SU-DHL-6 (cell line): ENCODE data around the gene MAML3.

Experiments used
- EZH2phosphoT487 ChIP-seq: fragments of 200-600 bp; sonication (generic), shearing (Covaris generic); conservative IDR thresholded peaks from 2 replicates; pipeline ENCODE4 v1.6.1; 2018; ENCODE audit warnings: mild to moderate bottlenecking, antibody characterized with exemption, low read length, moderate library complexity, mixed read lengths
- TF ChIP-seq, protein P1 (sequence below): fragments of 200-600 bp; sonication (generic); IDR thresholded peaks from one replicate; pipeline ENCODE4 v1.5.1; 2017; ENCODE audit warnings: antibody characterized with exemption, mild to moderate bottlenecking, low read length, moderate library complexity; ENCODE audit not compliant: insufficient read depth, poor library complexity, severe bottlenecking

DNA sequence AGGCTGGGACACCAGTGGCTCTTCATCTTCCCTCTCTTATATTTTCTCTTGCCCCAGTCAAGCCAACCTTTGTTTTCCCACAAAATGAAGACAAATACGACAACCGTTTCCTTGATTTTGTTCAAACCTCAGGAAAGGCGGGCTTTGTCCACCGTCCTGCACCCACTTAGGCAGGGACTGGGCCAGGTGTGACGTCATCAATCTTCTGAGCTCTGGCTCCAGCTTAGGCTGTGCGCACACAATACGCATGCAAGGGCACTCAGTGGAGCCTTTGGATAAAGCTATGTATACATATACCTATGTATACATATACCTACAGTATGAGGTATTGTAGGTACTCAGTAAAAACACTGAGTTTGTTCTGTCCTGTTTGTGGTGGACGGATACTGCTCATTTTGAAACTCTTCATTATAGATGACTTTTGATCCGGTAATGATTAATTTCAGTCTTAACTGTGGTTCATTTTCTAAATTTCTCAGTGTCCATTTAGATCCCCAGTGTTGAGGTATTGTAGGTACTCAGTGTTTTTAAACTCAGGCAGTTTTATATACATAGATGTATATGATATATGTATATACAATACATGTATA lies 293.5 kb downstream of the MAML3 start:
- TF ChIP-seq, protein P1, sequence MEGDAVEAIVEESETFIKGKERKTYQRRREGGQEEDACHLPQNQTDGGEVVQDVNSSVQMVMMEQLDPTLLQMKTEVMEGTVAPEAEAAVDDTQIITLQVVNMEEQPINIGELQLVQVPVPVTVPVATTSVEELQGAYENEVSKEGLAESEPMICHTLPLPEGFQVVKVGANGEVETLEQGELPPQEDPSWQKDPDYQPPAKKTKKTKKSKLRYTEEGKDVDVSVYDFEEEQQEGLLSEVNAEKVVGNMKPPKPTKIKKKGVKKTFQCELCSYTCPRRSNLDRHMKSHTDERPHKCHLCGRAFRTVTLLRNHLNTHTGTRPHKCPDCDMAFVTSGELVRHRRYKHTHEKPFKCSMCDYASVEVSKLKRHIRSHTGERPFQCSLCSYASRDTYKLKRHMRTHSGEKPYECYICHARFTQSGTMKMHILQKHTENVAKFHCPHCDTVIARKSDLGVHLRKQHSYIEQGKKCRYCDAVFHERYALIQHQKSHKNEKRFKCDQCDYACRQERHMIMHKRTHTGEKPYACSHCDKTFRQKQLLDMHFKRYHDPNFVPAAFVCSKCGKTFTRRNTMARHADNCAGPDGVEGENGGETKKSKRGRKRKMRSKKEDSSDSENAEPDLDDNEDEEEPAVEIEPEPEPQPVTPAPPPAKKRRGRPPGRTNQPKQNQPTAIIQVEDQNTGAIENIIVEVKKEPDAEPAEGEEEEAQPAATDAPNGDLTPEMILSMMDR: no peak
- TF ChIP-seq EZH2phosphoT487: no peak
